SH-SY5Y (cell line): ENCODE results near the gene KRT14.

Experiments used
- GATA2 ChIP-seq: IDR thresholded peaks from 2 replicates; pipeline ENCODE4 v1.6.1; 2011; ENCODE audit warnings: mild to moderate bottlenecking, low read depth, low read length
- GATA3 ChIP-seq: IDR thresholded peaks from 2 replicates; pipeline ENCODE4 v1.6.1; 2011; ENCODE audit warnings: low read depth, mild to moderate bottlenecking, low read length, moderate library complexity

DNA sequence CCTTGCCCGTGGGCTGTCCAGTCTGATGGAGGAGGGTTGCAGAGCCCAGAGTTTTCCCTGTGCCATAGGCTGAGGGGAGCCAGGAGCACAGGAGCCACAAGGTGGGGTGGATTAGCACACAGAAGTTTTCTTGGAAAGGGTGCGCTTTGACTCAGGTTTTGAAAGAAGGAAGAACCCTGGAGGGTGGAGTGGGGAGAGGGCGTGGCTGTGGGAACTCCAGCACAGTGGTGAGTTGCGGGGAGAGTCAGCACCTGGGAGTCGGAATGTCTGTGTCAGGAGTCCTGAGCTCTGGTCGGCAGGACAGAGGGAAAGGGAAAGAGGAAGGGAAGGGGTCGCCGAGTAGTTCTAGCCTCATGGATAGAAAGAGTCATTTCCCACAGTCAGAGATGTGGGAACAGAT lies 8.9 kb upstream of the KRT14 start:
- TF ChIP-seq GATA2 (no peak), GATA3 (no peak)
